ENCODE measurements around the gene SPACA6.

DNA sequence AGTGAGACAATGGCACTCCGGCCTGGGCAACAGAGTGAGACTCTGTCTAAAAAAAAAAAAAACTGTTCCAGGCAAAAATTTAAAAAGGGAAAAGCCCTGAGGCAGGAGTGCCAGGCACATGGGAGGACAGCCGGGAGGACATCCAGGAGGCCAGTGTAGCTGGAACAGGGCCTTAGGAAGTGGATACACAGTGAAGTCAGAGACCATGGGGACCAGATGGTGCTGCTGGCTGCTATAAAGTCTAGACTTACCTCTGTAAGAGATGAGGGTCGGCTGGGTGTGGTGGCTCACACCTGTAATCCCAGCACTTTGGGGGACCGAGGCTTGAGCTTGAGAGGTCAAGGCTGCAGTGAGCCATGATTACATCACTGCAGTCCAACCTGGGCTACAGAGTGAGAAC, 15.7 kb downstream of the SPACA6 start:
- TF ChIP-seq PRDM15 (CRISPR knock-in tag; IDR thresholded peaks at IDR 0.05), result no peak
- TF ChIP-seq ETV6 (CRISPR knock-in tag; IDR thresholded peaks at IDR 0.05), result no peak

Data from WTC11 (cell line).